GM18873 (cell line): ENCODE data around the gene HEATR1.
A peak's percentile ranks its signal among the peaks of the same experiment; 100 is the strongest.
"Not testable (repeated sequence)": the region's sequence is repeated elsewhere in the genome, so short reads cannot be mapped to it uniquely, and the experiment has no call there.

Source experiments
- ATAC-seq: cut with Tn5 transposase; IDR thresholded peaks from one replicate; pipeline ENCODE4 v1.9.1; 2021; ENCODE audit warnings: mild to moderate bottlenecking, moderate library complexity, moderate number of reproducible peaks; ENCODE audit not compliant: unreplicated experiment, low FRiP score

Gene HEATR1

GRCh38 chr1:236603991-236604904 lies at the start of gene HEATR1:
HEATR1 (minus strand) TSS chr1:236604516; CDS start chr1:236604095, 421 bp downstream.
- ATAC-seq, result peak; percentile 94

- ATAC-seq, result no peak
Observed at GRCh38 chr1:236645016-236645680, 40.8 kb upstream of the HEATR1 start.

GRCh38 chr1:236642763-236643162 lies 38.4 kb upstream of the HEATR1 start:
- no peak for ATAC-seq

- ATAC-seq, result no peak
Observed at GRCh38 chr1:236639686-236640085, 35.4 kb upstream of the HEATR1 start.

- ATAC-seq, result no peak
Observed at GRCh38 chr1:236638945-236639344, 34.6 kb upstream of the HEATR1 start.

GRCh38 chr1:236636017-236636416 lies 31.7 kb upstream of the HEATR1 start:
- no peak for ATAC-seq

GRCh38 chr1:236627727-236628408 lies 23.6 kb upstream of the HEATR1 start:
- no peak for ATAC-seq

- ATAC-seq, result no peak
Observed at GRCh38 chr1:236623371-236624166, 19.3 kb upstream of the HEATR1 start.

GRCh38 chr1:236622407-236622806 lies 18.1 kb upstream of the HEATR1 start:
- ATAC-seq, result no peak

- ATAC-seq, result no peak
Observed at GRCh38 chr1:236619398-236619797, 15.1 kb upstream of the HEATR1 start.

GRCh38 chr1:236618507-236618906 lies 14.2 kb upstream of the HEATR1 start:
- no peak for ATAC-seq

GRCh38 chr1:236615399-236616148 lies 11.3 kb upstream of the HEATR1 start:
- ATAC-seq, result no peak

GRCh38 chr1:236612349-236612748 lies 8.0 kb upstream of the HEATR1 start:
- no peak for ATAC-seq

- no peak for ATAC-seq
Observed at GRCh38 chr1:236608930-236609726, 4.8 kb upstream of the HEATR1 start.

- ATAC-seq, result not testable (repeated sequence)
Observed at GRCh38 chr1:236607597-236607996, 3.3 kb upstream of the HEATR1 start.

- ATAC-seq, result no peak
Observed at GRCh38 chr1:236604905-236605806, 840 bp upstream of the HEATR1 start.

- ATAC-seq, result no peak
Observed at GRCh38 chr1:236602171-236602570, 2.1 kb downstream of the HEATR1 start.
